ENCODE data around the gene IFITM5.
A peak's percentile ranks its signal among the peaks of the same experiment; 100 is the strongest.
"Not testable (repeated sequence)": the region's sequence is repeated elsewhere in the genome, so short reads cannot be mapped to it uniquely, and the experiment has no call there.

Gene IFITM5

DNA sequence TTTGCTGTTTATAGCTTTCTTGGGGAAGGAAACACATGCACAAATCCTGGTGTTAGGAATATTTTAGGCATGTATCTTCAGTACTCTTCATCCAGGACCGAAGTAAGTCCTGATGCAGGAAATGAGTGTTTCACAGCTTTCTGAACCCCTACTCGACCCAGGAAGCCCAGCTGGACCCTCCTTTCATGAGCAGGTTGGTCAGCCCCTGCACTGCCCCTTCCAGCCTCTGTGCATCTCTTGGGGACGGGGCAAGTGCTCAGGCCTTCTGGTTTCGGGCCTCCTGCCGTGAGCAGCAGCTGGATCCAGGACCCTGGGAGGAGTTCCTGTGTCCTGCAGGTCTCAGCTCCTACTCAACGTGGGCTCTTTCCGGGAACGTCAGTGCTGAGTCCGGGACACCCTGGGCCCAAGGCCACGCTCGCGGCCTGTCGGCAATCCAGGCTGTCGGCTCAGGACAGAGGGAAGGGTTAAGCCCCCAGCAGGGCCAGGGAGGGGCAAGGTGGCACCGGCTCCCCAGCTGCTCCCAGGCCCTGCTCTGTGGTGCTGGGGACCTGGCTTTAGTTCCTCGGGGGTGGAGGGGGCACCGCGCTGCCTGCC is 10.8 kb upstream of the IFITM5 start:
- not testable (repeated sequence) for H3K9me3 Mint-ChIP-seq, H3K27me3 Mint-ChIP-seq, DNase-seq
- Mint-ChIP-seq H3K4me3 (peak overlapping the region; percentile 91), H3K36me3 (ENCODE audit: low read depth) (peaks cover 39% of the 10 kb centered on the region), H3K27ac (peak overlapping the region; percentile 96), H3K4me1 (ENCODE audit: low read depth) (peaks cover 57% of the 10 kb centered on the region)

DNA sequence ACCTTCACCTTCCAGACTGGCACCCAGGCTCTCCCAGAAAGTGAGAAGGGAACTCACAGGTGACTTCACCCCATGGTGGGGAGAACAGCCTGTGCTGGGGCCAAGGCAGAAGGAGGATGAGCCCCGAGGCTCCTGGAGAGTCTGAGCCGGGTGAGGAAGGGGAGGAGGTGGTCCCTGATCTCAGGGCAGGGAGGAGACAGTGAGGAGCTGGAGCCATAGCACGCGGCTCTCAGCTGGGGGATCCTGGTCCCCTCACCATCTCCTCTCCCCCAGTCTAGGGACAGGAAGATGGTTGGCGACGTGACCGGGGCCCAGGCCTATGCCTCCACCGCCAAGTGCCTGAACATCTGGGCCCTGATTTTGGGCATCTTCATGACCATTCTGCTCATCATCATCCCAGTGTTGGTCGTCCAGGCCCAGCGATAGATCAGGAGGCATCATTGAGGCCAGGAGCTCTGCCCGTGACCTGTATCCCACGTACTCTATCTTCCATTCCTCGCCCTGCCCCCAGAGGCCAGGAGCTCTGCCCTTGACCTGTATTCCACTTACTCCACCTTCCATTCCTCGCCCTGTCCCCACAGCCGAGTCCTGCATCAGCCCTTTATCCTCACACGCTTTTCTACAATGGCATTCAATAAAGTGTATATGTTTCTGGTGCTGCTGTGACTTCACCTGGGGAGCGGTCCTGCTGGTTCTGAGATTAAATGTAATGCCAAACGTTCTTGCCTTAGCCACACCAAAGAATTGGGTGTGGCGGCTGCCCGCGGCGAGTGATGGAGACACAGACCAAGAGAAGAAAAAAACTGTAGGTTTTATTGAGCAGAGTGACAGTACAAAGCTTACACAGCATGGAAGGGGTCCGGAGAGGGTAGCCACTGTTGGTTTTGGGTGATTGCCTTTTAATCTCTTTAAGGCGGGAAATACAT is 9.7 kb upstream of the IFITM5 start:
- H3K27me3 Mint-ChIP-seq, H3K9me3 Mint-ChIP-seq: not testable (repeated sequence)
- H3K4me1 Mint-ChIP-seq (ENCODE audit: low read depth), result peaks cover 62% of the 10 kb centered on the region
- H3K36me3 Mint-ChIP-seq (ENCODE audit: low read depth), result peaks cover 29% of the 10 kb centered on the region
- peak; percentile 58 for DNase-seq
- peak overlapping the region; percentile 91 for H3K4me3 Mint-ChIP-seq
- H3K27ac Mint-ChIP-seq, result peak overlapping the region; percentile 96

DNA sequence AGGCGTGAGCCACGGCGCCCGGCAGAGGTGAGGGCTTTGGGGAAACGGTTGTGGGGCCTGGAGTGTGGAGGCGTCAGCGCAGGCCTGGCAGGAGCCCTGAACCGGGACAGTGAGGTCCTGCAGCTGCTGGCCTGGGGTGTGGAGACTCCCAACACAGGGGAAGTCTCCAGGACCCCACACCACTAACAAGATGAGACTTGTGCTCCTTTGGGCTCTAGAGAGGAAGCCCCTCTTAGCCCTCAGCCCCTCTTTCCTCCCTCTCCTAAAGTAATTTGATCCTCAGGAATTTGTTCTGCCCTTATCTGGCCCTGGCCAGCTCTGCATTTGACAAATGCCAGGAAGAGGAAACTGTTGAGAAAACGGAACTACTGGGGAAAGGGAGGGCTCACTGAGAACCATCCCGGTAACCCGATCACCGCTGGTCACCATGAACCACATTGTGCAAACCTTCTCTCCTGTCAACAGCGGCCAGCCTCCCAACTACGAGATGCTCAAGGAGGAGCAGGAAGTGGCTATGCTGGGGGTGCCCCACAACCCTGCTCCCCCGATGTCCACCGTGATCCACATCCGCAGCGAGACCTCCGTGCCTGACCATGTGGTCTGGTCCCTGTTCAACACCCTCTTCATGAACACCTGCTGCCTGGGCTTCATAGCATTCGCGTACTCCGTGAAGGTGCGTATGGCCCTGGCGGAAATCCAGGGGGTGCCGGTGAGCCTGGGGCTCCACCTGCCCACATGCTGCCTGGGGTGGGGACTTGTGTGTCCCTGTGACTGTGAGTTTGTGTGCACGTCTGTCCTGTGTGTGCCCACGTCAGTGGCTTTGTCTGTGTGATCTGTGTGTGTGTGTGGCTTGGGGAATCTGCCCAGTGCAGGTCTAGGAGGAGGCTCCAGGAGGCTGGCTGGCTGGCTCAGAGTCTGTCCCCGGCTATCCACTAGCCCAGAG is 8.7 kb upstream of the IFITM5 start, which contains the start of gene IFITM2:
Gene IFITM2 (plus strand): TSS at position 51 of the 943 bp plus-strand sequence. CDS start 377 bp downstream, at position 428.
- peak; percentile 72 for DNase-seq
- Mint-ChIP-seq H3K4me3 (peak within 1 kb of the TSS; percentile 91), H3K36me3 (ENCODE audit: low read depth) (peaks cover 22% of the 10 kb centered on the region), H3K27ac (peak within 1 kb of the TSS; percentile 96), H3K4me1 (ENCODE audit: low read depth) (peaks cover 60% of the 10 kb centered on the region)
- H3K27me3 Mint-ChIP-seq, H3K9me3 Mint-ChIP-seq: not testable (repeated sequence)

DNA sequence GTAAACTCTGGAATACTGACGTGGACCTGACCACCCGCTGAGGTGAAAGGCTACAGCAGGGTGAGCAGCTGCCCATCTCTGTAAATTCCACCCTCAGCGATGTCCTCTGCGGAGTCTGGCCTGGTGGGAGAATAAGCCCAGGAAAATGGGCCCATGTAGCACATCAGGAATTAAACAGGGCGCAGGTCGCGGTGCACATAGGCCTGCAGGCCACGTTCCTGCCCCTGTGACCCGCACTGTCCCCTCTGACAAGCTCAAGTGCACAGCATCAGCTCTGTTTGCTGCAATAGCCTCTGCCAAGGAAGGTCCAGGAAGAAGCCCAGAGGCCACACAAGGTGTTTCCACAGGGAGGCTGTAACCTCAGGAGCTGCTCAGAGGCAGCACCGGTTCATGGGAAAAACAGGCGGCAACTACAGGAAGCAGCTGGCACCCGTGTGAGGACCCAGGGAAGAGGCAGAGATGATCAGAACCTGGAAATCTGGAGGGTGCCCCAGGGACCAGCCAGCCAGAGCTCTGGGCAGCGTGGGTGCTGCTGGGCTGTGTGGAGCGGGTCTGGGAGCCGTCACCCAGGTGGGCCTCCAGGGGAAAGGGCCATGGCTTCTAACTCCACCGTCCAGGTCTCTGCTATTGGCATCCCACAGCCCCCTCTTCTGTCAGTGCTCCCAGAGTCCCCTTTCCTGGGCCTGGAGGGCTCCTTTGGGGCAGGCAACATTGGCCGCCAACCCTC is 7.5 kb upstream of the IFITM5 start:
- H3K27ac Mint-ChIP-seq, result peak overlapping the region; percentile 77
- H3K4me1 Mint-ChIP-seq (ENCODE audit: low read depth), result peaks cover 55% of the 10 kb centered on the region
- peaks cover 22% of the 10 kb centered on the region for H3K36me3 Mint-ChIP-seq (ENCODE audit: low read depth)
- H3K4me3 Mint-ChIP-seq, result peak overlapping the region; percentile 91
- no peaks in the 10 kb centered on the region for H3K9me3 Mint-ChIP-seq
- H3K27me3 Mint-ChIP-seq, result no peaks in the 10 kb centered on the region
- no peak for DNase-seq

DNA sequence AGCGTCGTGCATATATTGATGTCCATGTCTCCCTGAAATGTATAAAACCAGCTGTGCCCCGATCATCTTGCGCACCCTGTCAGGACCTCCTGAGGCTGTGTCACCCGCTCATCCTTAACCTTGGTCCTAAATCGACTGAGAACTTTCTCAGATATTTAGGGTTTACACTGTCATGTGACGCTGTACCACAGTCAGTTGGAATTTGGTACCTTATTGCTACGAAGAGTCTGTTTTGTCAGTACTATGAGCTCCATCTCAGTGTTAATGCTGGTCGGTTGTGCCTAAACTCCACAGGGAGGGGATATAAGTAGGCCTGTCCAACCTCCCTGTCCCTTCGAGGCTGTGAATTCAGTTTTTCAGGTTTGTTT is 6.5 kb upstream of the IFITM5 start:
- Mint-ChIP-seq H3K36me3 (ENCODE audit: low read depth) (peaks cover 22% of the 10 kb centered on the region), H3K4me1 (ENCODE audit: low read depth) (peaks cover 52% of the 10 kb centered on the region), H3K27ac (peak overlapping the region; percentile 37), H3K27me3 (no peaks in the 10 kb centered on the region), H3K9me3 (no peaks in the 10 kb centered on the region), H3K4me3 (no peak overlapping the region)
- no peak for DNase-seq

DNA sequence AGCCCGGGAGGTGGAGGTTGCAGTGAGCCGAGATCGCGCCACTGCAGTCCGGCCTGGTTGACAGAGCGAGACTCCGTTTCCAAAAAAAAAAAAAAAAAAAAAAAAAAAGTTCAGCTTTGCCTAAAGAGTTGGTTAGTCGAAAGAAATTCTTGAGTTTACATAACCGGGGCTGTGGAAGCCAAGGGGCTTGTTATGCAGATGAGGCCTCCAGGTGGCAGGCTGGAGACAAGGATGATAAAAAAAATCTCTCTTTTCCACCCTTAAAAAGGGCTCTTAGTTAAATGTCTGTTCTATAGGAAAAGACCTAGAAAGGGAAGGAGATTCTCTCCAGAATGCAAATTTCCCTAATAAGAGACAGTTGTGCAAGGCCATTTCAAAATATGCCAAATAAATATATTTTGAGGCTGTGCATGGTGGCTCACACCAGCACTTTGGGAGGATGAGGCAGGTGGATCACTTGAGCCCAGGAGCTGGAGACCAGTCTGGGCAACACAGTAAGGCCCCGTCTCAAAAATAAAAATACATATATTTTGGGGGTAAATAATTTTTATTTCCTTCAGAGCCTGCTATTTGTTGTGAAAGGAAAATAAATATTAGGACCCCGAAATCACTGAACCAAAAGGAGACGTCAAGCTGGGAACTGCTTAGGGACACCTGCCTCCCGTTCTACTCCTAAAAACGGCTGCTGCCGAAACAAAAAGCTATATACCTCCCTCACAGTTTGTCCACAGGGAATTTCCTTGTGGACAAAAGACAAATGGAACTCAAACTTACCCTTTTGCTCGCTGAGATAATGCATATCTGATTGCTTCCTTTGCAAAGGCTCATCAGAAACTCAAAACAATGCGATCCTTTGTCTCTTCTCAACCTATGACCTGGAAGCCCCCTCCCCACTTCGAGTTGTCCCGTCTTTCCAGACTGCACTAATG is 5.9 kb upstream of the IFITM5 start:
- Mint-ChIP-seq H3K9me3 (no peaks in the 10 kb centered on the region), H3K27me3 (no peaks in the 10 kb centered on the region), H3K4me3 (no peak overlapping the region), H3K36me3 (ENCODE audit: low read depth) (peaks cover 22% of the 10 kb centered on the region), H3K4me1 (ENCODE audit: low read depth) (peaks cover 52% of the 10 kb centered on the region), H3K27ac (no peak overlapping the region)
- DNase-seq, result peak; percentile 60

DNA sequence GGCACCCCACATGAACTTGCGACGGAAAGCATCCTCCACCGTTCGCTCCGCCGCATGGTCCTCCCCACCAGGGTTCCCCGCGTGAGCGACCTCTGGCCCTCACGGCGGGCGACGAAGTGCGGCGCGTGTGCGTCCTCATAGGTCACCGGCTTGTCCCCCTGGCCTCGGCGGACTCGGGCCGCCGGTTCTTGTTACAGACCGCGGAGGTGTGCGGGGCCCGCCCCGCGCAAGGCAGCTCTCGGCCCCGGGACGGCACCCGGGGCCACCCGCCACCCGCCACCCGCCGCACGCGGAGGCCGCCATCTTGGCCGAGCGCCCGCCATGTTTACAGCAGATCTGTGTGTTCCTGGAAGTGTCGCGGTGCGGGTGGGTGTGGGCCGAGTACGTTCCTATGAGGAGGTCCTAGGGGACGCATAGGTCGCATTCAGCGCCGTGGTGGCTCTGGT is 4.8 kb upstream of the IFITM5 start:
- Mint-ChIP-seq H3K27ac (no peak overlapping the region), H3K4me1 (ENCODE audit: low read depth) (peaks cover 45% of the 10 kb centered on the region), H3K9me3 (no peaks in the 10 kb centered on the region), H3K36me3 (ENCODE audit: low read depth) (peaks cover 12% of the 10 kb centered on the region), H3K27me3 (no peaks in the 10 kb centered on the region), H3K4me3 (no peak overlapping the region)
- DNase-seq, result no peak

DNA sequence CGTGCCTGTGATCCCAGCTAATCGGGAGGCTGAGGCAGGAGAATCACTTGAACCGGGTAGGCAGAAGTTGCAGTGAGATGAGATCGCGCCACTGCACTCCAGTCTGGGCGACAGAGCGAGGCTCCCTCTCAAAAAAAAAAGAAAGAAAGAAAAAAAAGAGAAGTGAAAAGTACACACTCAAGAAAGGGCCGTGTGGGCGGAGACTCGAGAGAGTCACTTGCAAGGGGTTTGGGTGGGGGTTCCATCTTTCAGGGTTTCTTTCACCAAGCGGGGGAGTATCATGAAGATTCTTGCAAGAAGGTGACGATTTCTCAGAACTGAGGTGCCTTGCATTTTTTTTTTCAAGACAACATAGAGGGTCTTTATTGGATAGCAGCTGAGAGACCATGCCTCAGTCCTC is 4.0 kb upstream of the IFITM5 start:
- H3K4me3 Mint-ChIP-seq, result no peak overlapping the region
- no peaks in the 10 kb centered on the region for H3K9me3 Mint-ChIP-seq
- H3K4me1 Mint-ChIP-seq (ENCODE audit: low read depth), result peaks cover 44% of the 10 kb centered on the region

DNA sequence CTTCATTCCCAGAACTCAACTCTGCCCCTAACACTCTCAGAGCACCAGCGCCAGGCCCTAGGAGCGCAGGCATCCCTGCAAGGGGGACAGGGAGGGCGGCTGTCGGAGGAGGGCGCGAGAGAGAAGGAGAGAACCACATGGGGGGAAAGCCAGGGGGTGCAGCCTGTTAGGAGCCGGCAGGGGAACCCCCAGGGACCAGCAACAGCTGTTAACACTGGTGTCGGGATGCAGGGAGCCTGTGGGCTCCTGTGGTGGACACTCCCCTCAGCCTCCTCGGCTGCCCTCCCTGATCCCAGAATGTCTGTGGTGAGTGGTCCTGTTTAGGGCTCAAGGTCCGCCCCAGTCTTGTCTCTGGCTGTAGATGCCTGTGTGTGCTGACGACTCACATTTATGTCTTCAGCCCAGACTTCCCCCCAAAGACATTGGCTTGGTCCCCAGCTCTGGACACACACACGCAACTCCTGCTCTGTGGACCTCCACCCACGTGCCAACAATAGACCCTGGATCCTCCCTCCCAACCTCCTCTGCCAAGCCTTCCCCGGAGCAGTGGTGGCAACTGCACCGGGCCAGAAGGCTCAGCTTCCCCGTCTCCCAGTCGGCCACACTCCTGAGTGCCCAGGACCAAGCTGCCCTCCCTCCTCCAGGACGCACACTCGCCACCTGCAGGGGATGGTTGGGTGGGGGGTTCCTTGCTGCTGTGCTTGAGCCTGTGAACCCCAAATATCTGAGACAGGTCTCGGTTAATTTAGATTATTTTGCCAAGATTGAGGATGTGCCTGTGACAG is 817 bp upstream of the IFITM5 start:
- no peaks in the 10 kb centered on the region for H3K9me3 Mint-ChIP-seq
- H3K4me3 Mint-ChIP-seq, result no peak overlapping the region
- H3K27ac Mint-ChIP-seq, result no peak overlapping the region
- no peak for DNase-seq
- H3K36me3 Mint-ChIP-seq (ENCODE audit: low read depth), result no peaks in the 10 kb centered on the region
- peaks cover 25% of the 10 kb centered on the region for H3K4me1 Mint-ChIP-seq (ENCODE audit: low read depth)
- no peaks in the 10 kb centered on the region for H3K27me3 Mint-ChIP-seq

More for the DNA sequence above, 4.0 kb upstream of the IFITM5 start:
- no peak for DNase-seq
- peaks cover 5% of the 10 kb centered on the region for H3K36me3 Mint-ChIP-seq (ENCODE audit: low read depth)
- H3K27me3 Mint-ChIP-seq, result no peaks in the 10 kb centered on the region
- no peak overlapping the region for H3K27ac Mint-ChIP-seq

DNA sequence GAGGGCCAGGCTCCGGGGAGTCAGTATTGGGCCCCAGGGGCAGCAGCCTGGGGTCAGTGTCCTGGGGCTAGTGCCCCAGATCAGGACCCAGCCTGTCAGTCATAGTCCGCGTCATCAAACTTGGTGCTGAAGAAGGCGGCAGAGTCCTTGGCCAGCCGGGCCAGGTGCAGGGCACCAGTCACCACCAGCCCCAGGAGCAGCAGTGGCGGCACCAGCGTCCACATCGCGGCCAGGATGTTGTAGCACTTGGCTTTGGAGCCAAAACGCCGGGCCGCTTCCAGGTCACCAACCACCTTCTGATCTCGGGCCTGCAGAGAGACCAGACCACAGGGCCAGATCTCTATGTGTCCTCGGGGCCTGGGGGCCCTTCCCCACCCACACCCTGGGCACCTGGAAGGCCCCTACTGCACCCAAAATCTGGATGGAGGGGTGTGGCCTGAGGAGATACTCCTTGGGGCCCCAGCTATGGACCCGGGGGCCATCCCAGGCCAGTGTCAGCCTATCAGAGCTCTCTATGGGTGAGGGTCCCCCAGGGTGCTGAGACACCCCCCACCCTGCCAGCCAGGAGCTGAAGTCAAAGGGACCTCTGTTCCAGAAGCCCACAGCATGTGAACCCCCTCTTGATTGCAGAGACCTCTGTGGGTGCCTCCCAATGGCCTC is 790 bp downstream of the IFITM5 start:
- DNase-seq, result peak; percentile 32
- peaks cover 15% of the 10 kb centered on the region for H3K4me1 Mint-ChIP-seq (ENCODE audit: low read depth)
- H3K4me3 Mint-ChIP-seq, result no peak overlapping the region
- H3K27ac Mint-ChIP-seq, result no peak overlapping the region
- peaks cover 4% of the 10 kb centered on the region for H3K36me3 Mint-ChIP-seq (ENCODE audit: low read depth)
- no peaks in the 10 kb centered on the region for H3K9me3 Mint-ChIP-seq
- no peaks in the 10 kb centered on the region for H3K27me3 Mint-ChIP-seq

DNA sequence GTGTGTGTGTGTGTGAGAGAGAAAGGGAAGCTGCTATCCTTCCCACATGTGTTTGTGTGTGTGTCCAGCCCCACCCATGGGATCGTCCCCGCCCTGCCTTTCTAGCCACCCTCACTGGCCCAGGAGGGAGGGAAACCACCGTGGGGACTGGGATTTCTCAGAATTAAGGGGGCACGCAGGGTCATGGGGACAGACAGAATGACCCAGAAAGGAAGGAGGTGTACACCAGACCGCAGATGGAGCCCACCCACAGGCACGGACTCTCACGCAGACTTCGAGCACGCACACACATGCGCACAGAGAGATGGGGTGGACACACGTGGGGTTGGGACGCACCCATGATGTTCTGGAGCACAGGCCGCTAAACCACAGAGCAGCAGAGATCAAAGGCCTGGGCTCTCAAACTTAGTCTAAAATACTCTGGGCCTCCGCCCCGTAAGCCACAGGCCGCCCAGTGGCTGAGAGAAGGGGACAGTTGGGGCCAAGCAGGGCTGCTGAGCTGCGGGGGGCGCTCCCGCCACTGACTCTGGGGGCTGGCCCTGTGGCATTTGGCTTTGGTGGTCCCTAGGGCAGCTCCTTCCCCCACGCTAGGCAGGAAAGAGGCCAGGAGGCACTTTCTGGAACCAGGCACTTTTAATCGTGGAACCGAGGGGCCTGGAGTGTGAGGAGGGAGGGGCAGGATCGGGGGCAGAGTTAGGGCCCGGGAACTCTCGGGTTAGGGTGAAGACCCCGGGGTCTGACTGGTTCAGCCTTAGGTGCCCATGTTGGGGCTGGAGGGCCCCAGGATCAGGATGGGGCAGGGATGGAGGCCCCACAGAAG is 1.5 kb downstream of the IFITM5 start:
- Mint-ChIP-seq H3K4me3 (no peak overlapping the region), H3K4me1 (ENCODE audit: low read depth) (peaks cover 9% of the 10 kb centered on the region), H3K27ac (no peak overlapping the region), H3K27me3 (no peaks in the 10 kb centered on the region), H3K36me3 (ENCODE audit: low read depth) (peaks cover 8% of the 10 kb centered on the region), H3K9me3 (no peaks in the 10 kb centered on the region)
- DNase-seq, result peak; percentile 42

Measured in activated T-cell treated with anti-CD3 and anti-CD28 coated beads, Interleukin-2, amount 50 U/mL, for 24 hours (primary cell).